D341Med (cell line): ENCODE data around the gene ZNF860.
"Not testable (repeated sequence)": the region's sequence is repeated elsewhere in the genome, so short reads cannot be mapped to it uniquely, and the experiment has no call there.

ENCODE experiments used
- DNase-seq: peaks from one replicate; pipeline ENCODE4 v3.0.0; 2012; ENCODE audit warnings: low spot score

ZNF860 gene

DNA sequence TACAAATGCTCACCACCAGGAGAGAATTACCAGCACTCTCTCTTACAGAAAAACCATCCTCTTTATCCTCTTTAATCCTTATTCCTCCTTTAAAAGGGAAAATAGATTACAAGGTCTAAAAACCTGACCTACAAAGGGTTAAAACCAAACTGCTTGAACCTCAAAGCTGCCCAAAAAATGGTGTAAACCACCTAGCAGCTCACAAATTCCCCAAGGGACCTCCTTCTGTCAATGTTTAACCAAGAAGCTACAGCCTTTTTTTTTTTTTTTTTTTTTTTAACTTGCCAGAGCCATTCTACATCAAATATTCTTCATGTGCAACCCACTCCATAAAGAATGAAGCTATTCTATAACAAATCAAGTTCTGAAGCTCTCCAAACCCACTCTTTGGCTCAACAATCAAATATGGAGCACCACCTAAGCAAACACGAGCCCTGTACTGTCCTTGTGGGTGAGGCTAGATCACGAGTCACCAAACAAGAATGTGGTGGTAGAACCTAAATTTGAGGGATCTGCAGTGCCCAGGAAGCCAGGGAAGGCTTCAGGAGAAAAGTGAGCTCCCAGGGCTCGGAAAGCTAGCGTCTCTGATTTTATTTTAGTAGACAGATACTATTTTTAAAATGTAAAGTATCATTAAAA is 20.6 kb upstream of the ZNF860 start:
- DNase-seq: no peak

DNA sequence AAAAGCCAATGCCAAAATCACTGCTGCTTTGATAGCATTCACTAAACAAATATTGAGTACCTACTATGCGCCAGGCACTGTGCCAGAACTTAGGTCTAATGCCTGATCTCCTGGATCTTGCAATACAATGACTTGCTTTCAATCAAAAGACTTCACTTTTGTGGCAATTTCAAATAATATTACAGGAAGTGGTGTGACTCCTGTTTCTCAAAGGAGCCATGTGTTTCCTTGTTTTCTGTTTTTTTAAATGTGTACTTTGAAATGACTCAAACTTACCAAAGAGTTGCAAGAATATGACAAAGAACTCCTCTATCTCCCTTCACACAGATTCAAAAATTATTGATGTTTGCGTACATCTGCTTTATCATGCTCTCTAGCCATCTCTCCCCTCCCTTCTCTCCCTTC is 18.7 kb upstream of the ZNF860 start:
- no peak for DNase-seq

DNA sequence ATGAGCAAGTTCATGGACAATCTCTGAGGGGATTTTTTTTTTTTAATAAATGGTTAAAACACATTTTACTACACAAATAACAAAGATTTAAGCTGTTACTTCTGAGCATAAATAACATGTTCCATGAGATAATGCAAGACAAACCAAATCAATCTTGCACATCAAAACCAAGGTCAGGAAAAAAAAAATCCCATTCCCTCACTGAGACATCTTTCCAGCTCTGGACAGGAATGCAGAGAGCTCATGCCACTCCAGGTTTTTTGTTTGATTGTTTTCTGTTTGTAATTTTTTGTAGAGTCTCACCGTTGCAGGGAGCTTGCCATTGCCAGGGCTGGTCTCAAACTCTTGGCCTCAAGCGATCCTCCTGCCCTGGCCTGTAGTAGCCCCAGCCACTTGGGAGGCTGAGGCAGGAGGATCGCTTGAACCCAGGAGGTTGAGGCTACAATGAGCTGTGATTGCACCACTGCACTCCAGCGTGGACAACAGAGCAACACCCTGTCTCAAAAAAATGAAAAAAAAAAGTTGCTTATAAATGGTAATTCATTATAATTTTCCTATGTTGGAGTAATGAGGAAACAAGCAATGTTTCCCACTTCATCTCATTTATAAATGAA is 14.5 kb upstream of the ZNF860 start:
- no peak for DNase-seq

DNA sequence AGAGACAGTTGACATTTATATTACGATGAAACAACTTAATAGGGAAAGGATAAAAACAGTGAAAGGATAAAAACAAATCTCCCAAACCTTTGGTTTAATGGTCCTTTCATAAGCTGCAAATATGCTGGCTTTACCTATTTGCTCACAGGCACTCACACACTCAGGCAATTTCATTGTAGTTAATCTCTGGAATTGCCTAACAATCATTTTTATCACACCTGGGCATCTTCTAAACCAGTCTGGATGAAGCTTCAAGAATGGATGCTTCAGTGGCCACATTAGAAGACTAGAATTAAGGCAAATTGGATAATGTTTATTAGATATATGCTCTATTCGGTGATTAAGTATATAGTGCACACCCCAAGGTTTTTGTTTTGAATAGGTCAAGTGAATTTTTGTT is 14.0 kb upstream of the ZNF860 start:
- DNase-seq: no peak

DNA sequence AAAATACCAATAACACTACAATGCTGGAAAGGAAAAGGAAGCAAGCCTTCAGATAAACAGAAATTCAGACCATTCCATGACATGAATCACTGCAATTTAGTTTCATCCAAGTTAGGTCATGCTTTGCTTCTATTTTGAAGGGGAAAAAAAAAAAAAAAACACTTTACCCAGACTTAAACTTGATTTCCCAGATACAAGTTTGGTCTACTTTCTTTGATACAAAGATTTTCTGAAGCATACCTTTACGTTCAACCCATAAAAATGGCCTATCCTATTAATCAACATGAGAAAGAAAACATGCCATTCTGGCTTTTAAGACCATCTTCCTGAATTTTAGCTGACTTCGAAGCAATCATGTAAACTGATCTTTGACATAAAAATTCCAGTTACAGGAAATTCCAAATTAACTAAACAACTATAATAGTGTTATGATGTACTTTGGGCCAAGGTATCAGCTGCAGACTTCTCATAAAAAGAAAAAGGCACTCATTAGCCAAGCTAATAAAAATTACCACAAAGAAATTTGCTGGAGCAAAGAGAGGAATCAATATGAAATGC is 13.1 kb upstream of the ZNF860 start:
- DNase-seq: no peak

DNA sequence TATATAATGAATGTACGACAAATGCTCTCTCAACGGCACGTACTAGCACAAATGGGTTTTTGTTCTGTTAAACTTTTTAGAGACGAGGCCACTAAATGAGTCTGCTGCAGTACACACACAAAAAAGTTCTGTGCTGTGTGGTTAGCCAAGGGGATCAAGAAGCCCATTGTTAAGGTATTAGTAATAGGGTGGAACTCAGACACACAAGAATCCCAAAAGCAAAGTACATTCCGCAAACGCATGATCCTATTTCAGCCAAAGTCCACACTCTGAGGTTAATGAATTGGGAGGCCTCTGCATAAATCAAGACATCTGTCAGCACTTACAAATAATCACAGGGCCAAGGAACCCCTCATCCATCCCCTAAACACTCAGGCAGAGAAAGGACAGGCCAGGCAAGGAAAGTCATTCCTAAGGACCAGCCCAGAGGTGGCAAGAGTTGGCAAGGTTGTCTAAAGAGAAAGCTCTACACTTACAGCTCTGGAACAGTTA is 12.6 kb upstream of the ZNF860 start:
- DNase-seq: no peak

DNA sequence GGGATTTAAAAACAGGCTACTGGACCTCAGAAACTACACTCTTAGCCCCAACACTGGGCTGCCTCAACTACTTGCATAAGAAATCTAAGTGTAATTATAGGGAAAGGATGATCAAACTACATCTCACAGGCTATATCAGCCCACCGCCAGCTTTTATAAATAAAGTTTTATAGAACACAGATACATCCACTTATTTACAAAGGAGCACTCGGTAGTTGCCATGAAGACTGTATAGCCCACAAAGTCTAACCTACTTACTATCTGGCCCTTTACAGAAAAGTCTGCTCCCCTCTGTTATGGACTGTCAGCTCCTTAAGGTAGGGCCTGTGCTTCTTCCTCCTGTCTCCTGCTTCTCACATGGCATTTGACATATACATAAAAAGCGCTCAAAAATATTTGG is 9.9 kb upstream of the ZNF860 start:
- no peak for DNase-seq

DNA sequence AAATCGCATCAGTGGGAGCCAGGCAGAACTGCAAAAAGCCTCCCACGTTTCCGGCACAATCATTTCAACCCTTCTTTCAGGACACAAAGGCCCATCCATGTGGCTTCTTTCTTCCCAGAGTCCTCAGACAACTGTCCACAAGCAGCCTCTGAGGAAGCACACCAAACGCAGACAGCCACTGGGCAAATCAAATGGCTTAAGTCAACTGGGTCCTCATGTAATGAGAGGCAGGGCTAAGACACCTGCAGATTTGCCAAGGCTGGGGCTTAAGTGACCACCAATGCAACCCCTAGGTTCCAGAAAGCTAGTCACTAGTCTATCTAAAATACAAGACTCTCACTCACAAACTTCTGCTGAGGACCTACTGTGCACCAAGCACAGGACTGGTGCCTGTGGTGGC is 8.5 kb upstream of the ZNF860 start:
- DNase-seq: no peak

DNA sequence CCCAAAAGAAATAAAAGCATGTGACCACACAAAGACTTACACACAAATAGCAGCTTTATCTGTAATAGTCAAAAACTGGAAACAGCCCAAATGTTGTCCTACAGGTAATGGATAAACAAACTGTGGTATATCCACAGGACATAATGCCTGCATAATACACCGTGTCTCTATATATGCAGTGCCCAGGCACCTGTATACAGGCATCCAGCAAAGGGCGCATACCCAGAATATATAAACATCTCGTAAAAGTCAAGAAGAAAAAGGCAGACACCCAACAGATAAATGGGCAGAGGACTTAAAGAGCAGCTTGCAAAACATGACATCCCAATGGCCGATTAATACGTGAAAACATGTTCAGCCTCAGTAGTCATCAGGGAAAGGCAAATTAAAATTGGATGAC is 7.7 kb upstream of the ZNF860 start:
- no peak for DNase-seq

DNA sequence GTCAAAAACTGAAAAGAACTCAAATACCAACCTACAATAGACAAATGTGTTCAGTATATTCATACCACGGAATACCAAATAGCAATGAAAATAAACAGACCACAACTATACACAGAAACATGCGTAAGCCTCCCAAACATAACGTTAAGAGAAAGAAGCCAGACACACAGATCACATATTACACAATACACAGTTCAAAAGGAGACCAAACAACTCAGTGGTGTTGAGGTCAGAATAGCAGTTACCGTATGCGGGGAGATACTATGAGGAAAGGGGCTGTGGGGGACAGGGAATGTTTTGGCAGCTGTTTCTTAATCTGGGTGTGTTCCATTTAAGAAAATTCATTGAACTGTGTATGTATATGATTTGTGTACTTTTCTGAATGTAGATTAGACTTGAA is 7.1 kb upstream of the ZNF860 start:
- DNase-seq: no peak

DNA sequence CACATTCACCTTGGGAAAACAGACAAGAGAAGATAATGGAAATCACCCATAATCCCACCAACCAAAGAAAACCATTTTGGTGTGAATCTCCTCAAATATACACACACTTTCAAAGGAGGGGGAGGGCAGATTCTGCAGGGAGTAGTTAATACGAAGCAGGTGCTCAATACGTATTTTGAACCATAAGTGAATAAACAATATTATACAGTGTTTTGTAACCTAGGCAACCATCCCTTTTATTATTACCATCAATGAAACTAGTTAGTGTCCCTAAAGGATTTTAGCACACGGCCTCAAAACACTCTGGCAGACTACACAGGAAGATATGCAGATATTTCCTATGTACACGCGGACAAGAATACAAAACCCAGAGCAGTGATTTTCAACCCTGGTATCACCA is 6.6 kb upstream of the ZNF860 start:
- no peak for DNase-seq

DNA sequence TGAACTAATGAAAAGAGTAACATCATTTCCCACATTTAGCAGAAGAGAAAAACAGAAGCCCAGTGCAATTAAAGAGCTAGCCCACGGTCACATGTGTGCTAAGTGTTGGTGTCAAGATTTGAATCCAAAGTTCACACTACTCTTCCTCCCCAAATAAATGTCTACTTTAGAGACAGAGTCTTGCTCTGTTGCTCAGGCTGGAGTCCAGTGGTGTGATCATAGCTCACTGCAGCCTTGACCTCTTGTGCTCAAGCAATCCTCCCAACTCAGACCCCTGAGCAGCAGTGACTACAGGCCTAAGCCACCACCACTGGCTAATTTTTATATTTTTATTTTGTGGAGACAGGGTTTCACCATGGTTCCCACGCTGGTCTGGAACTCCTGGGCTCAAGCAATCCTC is 5.2 kb upstream of the ZNF860 start:
- DNase-seq: no peak

DNA sequence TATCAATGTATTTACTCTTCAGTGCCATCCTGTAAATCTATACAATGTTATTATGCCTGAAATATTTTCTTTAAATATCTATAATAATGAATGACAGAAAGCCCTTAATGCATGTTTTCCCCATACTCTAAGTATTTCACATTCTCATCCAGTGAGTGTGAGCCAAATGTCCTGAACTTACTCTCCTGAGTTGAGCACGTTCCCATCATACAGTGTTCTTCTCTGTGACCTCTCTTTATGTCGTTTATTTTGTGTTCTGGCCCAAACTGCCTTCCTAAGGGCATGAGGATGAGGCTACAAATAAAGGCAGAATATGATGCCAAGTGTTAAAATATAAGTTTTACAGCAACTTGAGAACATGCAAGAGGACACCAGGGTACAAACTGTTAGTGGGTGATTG is 3.8 kb upstream of the ZNF860 start:
- no peak for DNase-seq

DNA sequence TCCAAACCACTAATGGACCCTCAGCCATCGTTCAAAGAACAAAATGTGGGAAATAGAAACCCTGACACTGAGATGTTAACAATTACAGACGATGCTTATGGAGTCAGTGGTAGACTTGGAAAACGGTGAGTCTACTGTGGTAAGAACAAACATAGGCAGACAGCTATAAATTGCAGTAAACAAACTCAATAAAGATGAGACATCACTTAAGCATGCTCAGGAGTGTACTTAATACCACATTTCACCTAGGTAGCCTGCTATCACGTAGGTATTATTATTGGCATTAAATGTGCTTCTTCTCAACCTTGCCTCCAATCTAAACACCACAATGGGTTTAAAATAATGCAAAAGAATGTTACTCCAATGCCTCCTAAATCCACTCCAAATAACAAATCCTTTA is 3.0 kb upstream of the ZNF860 start:
- no peak for DNase-seq

DNA sequence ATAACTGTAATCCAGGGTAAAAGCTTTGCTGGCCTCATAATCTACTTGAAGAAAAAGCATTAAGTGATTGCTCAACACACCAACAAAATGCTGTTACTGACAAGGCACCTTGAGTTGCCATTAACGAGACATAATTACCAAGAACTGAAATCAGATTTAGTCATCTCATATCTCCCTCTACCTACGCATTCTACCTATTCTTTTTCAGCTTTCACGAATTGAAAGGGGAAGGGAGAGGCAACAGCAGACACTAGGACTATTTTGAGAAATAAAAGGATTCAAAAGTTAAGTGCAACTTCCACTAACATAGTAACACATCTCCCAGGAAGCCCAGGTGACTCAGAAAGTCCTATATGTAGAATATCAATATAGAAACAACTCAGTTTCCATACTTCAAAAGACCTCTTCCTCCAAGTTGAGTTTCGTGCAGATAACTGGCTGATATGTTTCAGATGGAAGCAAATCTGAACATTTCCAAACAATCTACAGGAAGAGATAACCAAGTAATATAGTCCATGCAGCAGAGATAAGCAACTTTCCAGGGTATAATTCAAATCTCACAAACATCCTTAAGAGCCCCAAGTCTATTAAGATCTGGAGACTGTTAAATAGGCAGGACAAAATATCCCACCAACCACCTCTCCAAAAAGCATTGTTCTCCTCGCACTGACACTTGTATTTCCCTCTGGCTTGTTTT is 2.4 kb upstream of the ZNF860 start:
- no peak for DNase-seq

DNA sequence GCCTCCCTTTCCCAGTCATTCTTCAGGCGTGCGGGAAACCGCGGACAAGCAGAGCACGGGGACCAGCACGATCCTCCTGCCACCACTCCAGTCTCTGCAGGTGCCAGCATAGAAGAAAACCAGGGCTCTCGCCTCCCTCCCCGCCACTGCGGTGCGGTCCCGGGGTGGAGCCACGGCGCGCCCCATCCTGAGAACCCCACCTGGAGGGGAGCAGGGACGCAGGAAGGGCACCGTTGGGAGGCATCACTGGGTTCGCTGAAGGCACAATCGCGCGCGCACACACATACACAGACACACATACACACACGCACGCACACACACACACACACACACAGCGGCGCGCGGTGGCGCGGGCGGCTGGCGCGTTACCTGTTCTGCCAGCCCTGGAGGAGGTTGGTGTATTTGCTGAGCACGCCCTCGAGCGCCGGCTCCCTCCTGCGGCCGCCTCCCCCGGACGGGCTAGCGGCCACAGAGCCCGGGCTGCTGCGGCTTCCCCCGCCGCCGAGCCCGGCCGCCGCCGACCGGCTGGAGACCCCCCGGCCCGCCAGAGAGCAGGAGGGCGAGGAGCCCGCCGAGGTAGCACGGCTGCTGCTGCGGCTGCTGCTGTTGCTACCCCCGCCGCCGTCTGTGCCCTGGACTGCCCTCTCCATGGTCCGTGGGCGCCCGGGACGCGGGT is 882 bp upstream of the ZNF860 start:
- DNase-seq: peak; percentile 66

DNA sequence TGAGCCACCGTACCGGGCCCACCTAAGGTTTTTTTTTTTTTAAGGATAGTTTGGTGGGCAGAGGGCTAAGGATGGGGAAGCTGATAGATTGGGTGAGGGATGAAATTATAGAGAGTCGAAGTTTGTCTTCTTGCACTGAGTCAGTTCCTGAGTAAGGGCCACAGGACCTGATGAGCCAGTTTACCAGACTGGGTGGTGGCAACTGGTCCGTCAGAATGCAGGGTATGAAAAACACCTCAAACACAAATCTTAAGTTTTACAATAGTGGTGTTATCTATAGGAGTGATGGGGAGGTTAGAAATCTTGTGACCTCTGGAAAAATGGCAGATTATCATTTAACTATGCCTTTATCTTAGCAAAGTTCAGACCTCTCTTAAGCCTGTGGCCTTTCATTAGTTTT is 2.8 kb downstream of the ZNF860 start:
- no peak for DNase-seq

DNA sequence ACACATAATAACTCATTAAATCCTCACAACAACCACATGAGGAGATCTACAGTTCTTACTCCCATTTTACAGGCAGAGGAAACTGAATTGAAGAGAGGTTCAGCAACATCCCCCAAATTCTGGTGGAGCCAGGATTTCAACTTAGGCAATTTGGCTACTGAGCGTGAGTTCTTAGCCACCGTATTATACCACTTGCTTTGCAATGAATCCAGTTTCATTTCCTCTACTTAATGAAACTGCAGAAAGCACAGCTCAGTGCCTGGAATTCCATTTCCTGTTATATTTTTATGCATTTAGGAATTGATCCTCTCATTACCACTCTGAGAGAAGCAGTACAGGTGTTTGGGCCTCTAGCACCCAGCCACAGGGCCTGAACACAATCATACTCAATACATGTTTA is 4.3 kb downstream of the ZNF860 start:
- no peak for DNase-seq

DNA sequence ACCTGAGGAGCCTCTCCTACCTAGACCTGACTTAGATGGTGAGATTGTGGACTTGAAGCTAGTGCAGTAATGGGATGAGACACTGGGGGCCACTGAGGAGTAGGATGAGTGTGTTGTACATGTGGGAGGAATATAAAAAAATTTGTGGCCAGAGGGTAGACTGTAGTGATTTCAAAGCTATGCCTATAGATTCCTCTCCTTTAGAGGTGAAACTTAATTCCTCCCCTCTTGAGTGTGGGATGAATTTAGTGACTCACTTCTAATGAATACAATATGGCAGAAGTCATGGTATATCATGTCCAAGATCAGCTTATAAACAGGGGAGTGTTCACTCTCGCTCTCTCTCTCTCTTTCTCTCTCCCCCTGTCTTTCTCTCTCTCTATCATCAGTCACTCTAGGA is 6.7 kb downstream of the ZNF860 start:
- no peak for DNase-seq

DNA sequence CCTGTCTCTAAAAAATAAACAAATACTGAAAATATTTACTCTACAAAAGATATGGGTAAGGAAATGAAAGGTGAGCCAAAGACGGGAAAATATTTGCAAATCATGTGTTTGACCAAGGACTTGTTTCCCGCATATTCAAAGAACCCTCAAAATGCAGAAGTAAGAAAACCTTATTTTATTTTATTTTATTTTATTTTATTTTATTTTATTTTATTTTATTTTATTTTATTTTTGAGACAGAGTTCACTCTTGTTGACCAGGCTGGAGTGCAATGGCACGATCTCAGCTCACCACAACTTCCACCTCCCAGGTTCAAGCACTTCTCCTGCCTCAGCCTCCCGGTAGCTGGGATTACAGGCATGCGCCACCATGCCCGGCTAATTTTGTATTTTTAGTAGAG is 11.4 kb downstream of the ZNF860 start:
- not testable (repeated sequence) for DNase-seq

DNA sequence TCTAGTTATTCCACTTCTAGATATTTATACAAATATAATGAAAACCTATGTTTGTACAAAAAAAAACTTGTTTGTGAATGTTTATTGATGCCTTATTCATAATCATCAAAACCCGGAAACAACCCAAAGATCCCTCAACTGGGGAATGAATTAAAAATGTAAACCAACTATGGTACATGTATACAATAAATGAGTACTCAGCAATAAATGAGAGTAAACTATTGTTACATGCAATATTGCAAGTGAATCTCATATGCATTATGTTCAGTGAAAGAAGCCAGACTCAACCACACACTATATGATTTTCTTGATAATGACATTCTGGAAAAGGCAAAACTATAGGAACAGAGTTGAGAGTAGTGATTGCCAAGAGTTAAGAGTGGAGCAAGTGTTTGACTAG is 12.3 kb downstream of the ZNF860 start:
- DNase-seq: no peak

DNA sequence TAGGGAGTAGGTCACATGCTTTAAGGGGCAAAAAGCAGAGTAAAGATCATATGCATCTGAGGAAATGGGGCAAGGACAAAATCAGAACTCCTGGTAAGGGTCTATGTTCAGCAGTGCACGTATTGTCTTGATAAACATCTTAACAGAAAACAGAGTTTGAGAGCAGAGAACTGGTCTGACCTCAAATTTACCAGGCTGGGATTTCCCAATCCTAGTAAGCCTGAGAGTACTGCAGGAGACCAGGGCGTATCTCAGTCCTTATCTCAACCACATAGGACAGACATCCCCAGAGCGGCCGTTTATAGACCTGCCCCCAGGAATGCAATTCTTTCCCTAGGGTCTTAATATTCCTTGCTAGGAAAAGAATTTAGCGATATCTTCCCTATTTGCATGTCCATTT is 13.5 kb downstream of the ZNF860 start:
- not testable (repeated sequence) for DNase-seq

DNA sequence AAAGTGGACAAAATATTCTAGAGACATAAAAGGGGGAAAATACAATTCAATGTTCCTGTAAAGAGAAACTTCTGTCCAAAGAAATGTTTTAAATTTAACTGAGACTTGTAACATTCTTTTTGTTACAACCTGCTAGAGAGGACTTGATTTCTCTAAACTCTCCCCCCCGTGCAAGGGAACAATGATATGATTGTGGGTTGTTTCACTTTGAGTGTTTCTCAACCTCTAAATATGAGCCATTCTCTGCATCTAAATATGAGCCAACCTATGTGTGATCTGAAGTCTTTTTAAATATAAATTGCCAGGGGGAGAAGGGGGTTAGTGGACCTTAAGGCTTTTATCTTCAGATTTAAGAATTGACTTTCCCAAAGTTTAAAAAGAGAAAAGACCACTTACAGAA is 14.6 kb downstream of the ZNF860 start:
- DNase-seq: no peak
